Cerebellar cortex (tissue), 1 donor: ENCODE data around the gene GALNT6.
"Not testable (repeated sequence)": the region's sequence is repeated elsewhere in the genome, so short reads cannot be mapped to it uniquely, and the experiment has no call there.

Experiments
- DNase-seq: peaks from one replicate; pipeline ENCODE4 v3.0.0-alpha.2; 2015; ENCODE audit warnings: low spot score

Gene GALNT6

GRCh38 chr12:51323317-51323960 lies 67.8 kb downstream of the GALNT6 start:
- DNase-seq: no peak

- no peak for DNase-seq
These were observed 68.8 kb downstream of the GALNT6 start for GRCh38 chr12:51322452-51322851.

GRCh38 chr12:51321882-51322281 lies 69.3 kb downstream of the GALNT6 start:
- no peak for DNase-seq

- no peak for DNase-seq
These were observed 70.4 kb downstream of the GALNT6 start for GRCh38 chr12:51320695-51321320.

- no peak for DNase-seq
These were observed 70.9 kb downstream of the GALNT6 start for GRCh38 chr12:51320311-51320694.

GRCh38 chr12:51318846-51319599 lies 72.2 kb downstream of the GALNT6 start:
- no peak for DNase-seq

- not testable (repeated sequence) for DNase-seq
These were observed 73.0 kb downstream of the GALNT6 start for GRCh38 chr12:51318057-51318806.

GRCh38 chr12:51311389-51311788 lies 79.8 kb downstream of the GALNT6 start:
- DNase-seq: no peak

- no peak for DNase-seq
These were observed 83.3 kb downstream of the GALNT6 start for GRCh38 chr12:51307655-51308593.

- DNase-seq: no peak
These were observed 84.7 kb downstream of the GALNT6 start for GRCh38 chr12:51306507-51306906.
